IMR-90 (cell line): ENCODE data around the gene IGF2R. TPM values are rescaled to one million over a fixed set of nuclear protein-coding genes. Genes with fewer than 3 reads are reported as not detected.

ENCODE experiments used
- ATAC-seq: fragments of 200-7000 bp; cut with Tn5 transposase; 2 replicates; pipeline ENCODE4 v1.9.1; 2020; ENCODE audit warnings: low read depth, mild to moderate bottlenecking, moderate library complexity
- BruUV-seq: library from RNA; stranded (reverse); fragments of 400-500 nt; replicated peaks from 2 replicates; lab custom pipeline; 2021; lab: Mats Ljungman, UMichigan
- CTCF ChIA-PET: fragments of 300-600 bp; formaldehyde crosslinking; extraction: SDS; loops from one replicate; lab custom pipeline; 2021; ENCODE audit warnings: antibody characterized with exemption; lab: Yijun Ruan, JAX
- POLR2A ChIA-PET: fragments of 300-600 bp; sonication (Branson Sonifier 250); formaldehyde crosslinking; loops from one replicate; lab custom pipeline; 2022; ENCODE audit warnings: antibody characterized with exemption; ENCODE audit not compliant: unreplicated experiment; lab: Charles Lee
- DNase-seq: peaks from one replicate; pipeline ENCODE4 v3.0.0; 2013
- H2AFZ ChIP-seq: replicated peaks from 2 replicates; pipeline ENCODE3; 2013; ENCODE audit warnings: low read length, mild to moderate bottlenecking; ENCODE audit not compliant: poor library complexity
- H2AK5ac ChIP-seq: 2 replicates; pipeline ENCODE4 v1.6.1; 2013; ENCODE audit warnings: low read depth, low read length, inconsistent platforms
- H2AK9ac ChIP-seq: replicated peaks from 2 replicates; pipeline ENCODE3; 2013; ENCODE audit warnings: mild to moderate bottlenecking, low read depth, low read length, moderate library complexity; ENCODE audit not compliant: poor library complexity
- H2BK120ac ChIP-seq: 2 replicates; pipeline ENCODE4 v1.6.1; 2013; ENCODE audit warnings: low read depth, low read length, inconsistent platforms
- H2BK15ac ChIP-seq: 3 replicates; pipeline ENCODE4 v1.6.1; 2013; ENCODE audit warnings: low read depth, low read length, inconsistent platforms
- H2BK20ac ChIP-seq: 2 replicates; pipeline ENCODE4 v1.6.1; 2013; ENCODE audit warnings: low read depth, mild to moderate bottlenecking, inconsistent platforms, low read length, moderate library complexity
- H2BK5ac ChIP-seq: 2 replicates; pipeline ENCODE4 v1.6.1; 2013; ENCODE audit warnings: mild to moderate bottlenecking, low read depth, low read length, inconsistent platforms; ENCODE audit not compliant: poor library complexity, severe bottlenecking
- H3K14ac ChIP-seq: replicated peaks from 2 replicates; pipeline ENCODE4 v1.6.1; 2013; ENCODE audit warnings: low read depth, low read length, inconsistent platforms
- H3K18ac ChIP-seq: 2 replicates; pipeline ENCODE4 v1.6.1; 2013; ENCODE audit warnings: low read depth, low read length, control low read depth
- H3K23ac ChIP-seq: 2 replicates; pipeline ENCODE4 v1.6.1; 2013; ENCODE audit warnings: low read depth, low read length, inconsistent platforms
- H3K27ac ChIP-seq: 2 replicates; pipeline ENCODE4 v1.5.1; 2013; ENCODE audit warnings: mild to moderate bottlenecking, control low read depth, low read length; ENCODE audit not compliant: insufficient read depth
- H3K27me3 ChIP-seq: 2 replicates; pipeline ENCODE4 v1.6.1; 2013; ENCODE audit warnings: low read length; ENCODE audit not compliant: control insufficient read depth, insufficient read depth
- H3K36me3 ChIP-seq: 2 replicates; pipeline ENCODE4 v1.6.1; 2013; ENCODE audit warnings: low read length, mixed read lengths; ENCODE audit not compliant: control insufficient read depth, insufficient read depth
- H3K4ac ChIP-seq: 2 replicates; pipeline ENCODE4 v1.6.1; 2013; ENCODE audit warnings: low read depth, low read length, inconsistent platforms
- H3K4me1 ChIP-seq: 2 replicates; pipeline ENCODE4 v1.6.1; 2013; ENCODE audit warnings: low read length, mixed read lengths; ENCODE audit not compliant: control insufficient read depth, insufficient read depth
- H3K4me2 ChIP-seq: 2 replicates; pipeline ENCODE4 v1.6.1; 2013; ENCODE audit warnings: low read depth, mild to moderate bottlenecking, control low read depth, low read length, moderate library complexity
- H3K4me3 ChIP-seq: 2 replicates; pipeline ENCODE4 v1.5.1; 2013; ENCODE audit warnings: low read depth, mild to moderate bottlenecking, control low read depth, low read length, moderate library complexity; ENCODE audit not compliant: insufficient read depth
- H3K56ac ChIP-seq: 2 replicates; pipeline ENCODE4 v1.6.1; 2013; ENCODE audit warnings: low read length, inconsistent platforms; ENCODE audit not compliant: insufficient read depth; ENCODE audit errors: extremely low read depth
- H3K79me1 ChIP-seq, 2 experiments: 2 replicates each; pipeline ENCODE4 v1.6.1; 2013; ENCODE audit warnings: low read length in 2 of 2, inconsistent platforms in 1 of 2, low read depth in 1 of 2
- H3K9ac ChIP-seq: 2 replicates; pipeline ENCODE4 v1.6.1; 2013; ENCODE audit warnings: low read depth, low read length, control low read depth
- H3K9me1 ChIP-seq: 2 replicates; pipeline ENCODE4 v1.6.1; 2013; ENCODE audit warnings: low read length, inconsistent platforms; ENCODE audit not compliant: insufficient read depth
- H3K9me3 ChIP-seq: 2 replicates; pipeline ENCODE4 v1.6.1; 2013; ENCODE audit warnings: low read length; ENCODE audit not compliant: control insufficient read depth, insufficient read depth
- H4K20me1 ChIP-seq: 2 replicates; pipeline ENCODE4 v1.6.1; 2013; ENCODE audit warnings: low read length, inconsistent platforms; ENCODE audit not compliant: insufficient read depth
- H4K5ac ChIP-seq: 2 replicates; pipeline ENCODE4 v1.6.1; 2013; ENCODE audit warnings: mild to moderate bottlenecking, low read depth, low read length, control low read depth
- H4K8ac ChIP-seq, 2 experiments: 2 replicates each; pipeline ENCODE4 v1.6.1; 2013; ENCODE audit warnings: low read depth in 2 of 2, low read length in 2 of 2, control low read depth in 1 of 2, inconsistent platforms in 1 of 2
- H4K91ac ChIP-seq: 2 replicates; pipeline ENCODE4 v1.6.1; 2013; ENCODE audit warnings: low read depth, low read length, inconsistent platforms; ENCODE audit not compliant: insufficient read depth
- BHLHE40 ChIP-seq: fragments of 150-350 bp; IDR thresholded peaks from 2 replicates; pipeline ENCODE4 v1.6.1; 2016; ENCODE audit warnings: mild to moderate bottlenecking, low read depth, low read length
- CEBPB ChIP-seq: IDR thresholded peaks from 2 replicates; pipeline ENCODE4 v1.6.1; 2012; ENCODE audit warnings: low read depth, low read length, improper control_type of control experiment
- CHD1 ChIP-seq: IDR thresholded peaks from 2 replicates; pipeline ENCODE4 v1.6.1; 2012; ENCODE audit warnings: low read depth, low read length, improper control_type of control experiment
- FOS ChIP-seq: fragments of 150-350 bp; IDR thresholded peaks from 2 replicates; pipeline ENCODE4 v1.6.1; 2016; ENCODE audit warnings: low read depth, low read length
- MAFK ChIP-seq: IDR thresholded peaks from 2 replicates; pipeline ENCODE4 v1.6.1; 2012; ENCODE audit warnings: low read depth, low read length, improper control_type of control experiment
- MAZ ChIP-seq: IDR thresholded peaks from 2 replicates; pipeline ENCODE4 v1.6.1; 2012; ENCODE audit warnings: low read depth, mild to moderate bottlenecking, low read length, improper control_type of control experiment, moderate library complexity, borderline replicate concordance
- MXI1 ChIP-seq: IDR thresholded peaks from 2 replicates; pipeline ENCODE4 v1.6.1; 2012; ENCODE audit warnings: low read depth, mild to moderate bottlenecking, low read length, moderate library complexity, borderline replicate concordance
- NFE2L2 ChIP-seq: fragments of 150-350 bp; IDR thresholded peaks from 2 replicates; pipeline ENCODE4 v1.6.1; 2016; ENCODE audit warnings: low read depth, mild to moderate bottlenecking, low read length
- POLR2A ChIP-seq: IDR thresholded peaks from 2 replicates; pipeline ENCODE4 v1.6.1; 2012; ENCODE audit warnings: mild to moderate bottlenecking, low read depth, low read length
- RAD21 ChIP-seq: IDR thresholded peaks from 2 replicates; pipeline ENCODE4 v1.6.1; 2012; ENCODE audit warnings: low read length, improper control_type of control experiment
- RCOR1 ChIP-seq: IDR thresholded peaks from 2 replicates; pipeline ENCODE4 v1.6.1; 2012; ENCODE audit warnings: mild to moderate bottlenecking, low read length, improper control_type of control experiment; ENCODE audit not compliant: insufficient replicate concordance
- RFX5 ChIP-seq: IDR thresholded peaks from 2 replicates; pipeline ENCODE4 v1.8.0; 2012; ENCODE audit warnings: low read depth, mild to moderate bottlenecking, low read length, moderate library complexity
- SMC3 ChIP-seq: fragments of 150-350 bp; IDR thresholded peaks from 2 replicates; pipeline ENCODE4 v1.6.1; 2016; ENCODE audit warnings: low read depth, mild to moderate bottlenecking, antibody characterized with exemption, low read length, moderate library complexity
- USF2 ChIP-seq: fragments of 150-350 bp; IDR thresholded peaks from 2 replicates; pipeline ENCODE4 v1.6.1; 2017; ENCODE audit warnings: mild to moderate bottlenecking, antibody characterized with exemption, low read length, low read depth
- dilution Hi-C: fragments of 300-500 bp; cut with HindIII; formaldehyde crosslinking; loops from one replicate; pipeline ENCODE4 v1.14.3; 2018; ENCODE audit warnings: low sequenced_read_pairs; ENCODE audit not compliant: unreplicated experiment
- in situ Hi-C: fragments of 300-500 bp; cut with MboI; formaldehyde crosslinking; loops from 3 replicates; pipeline ENCODE4 v1.14.3; 2019; ENCODE audit warnings: low sequenced_read_pairs, inconsistent platforms, mixed read lengths
- intact Hi-C: fragments of 100-400 bp; cut with micrococcal nuclease; formaldehyde crosslinking; loops from 2 replicates; pipeline ENCODE4 v1.10.0; 2022
- polyA plus RNA-seq, 3 experiments: library from polyadenylated mRNA; depleted of rRNA; stranded (reverse); fragments of >200 nt; gene quantifications; 2 replicates each; pipeline ENCODE4 v1.2.3, GENCODE V29; 2012; ENCODE audit warnings: low replicate concordance in 1 of 3
- total RNA-seq: library from RNA; depleted of rRNA; stranded (reverse); fragments of >200 nt; gene quantifications from 2 replicates; pipeline ENCODE4 v1.2.3, GENCODE V29; 2012
- TF ChIP-seq, protein P1 (sequence below): fragments of 150-350 bp; IDR thresholded peaks from 2 replicates; pipeline ENCODE4 v1.6.1; 2016; ENCODE audit warnings: low read depth, mild to moderate bottlenecking, low read length, moderate library complexity, borderline replicate concordance
- TF ChIP-seq, protein P2 (sequence below): conservative IDR thresholded peaks from 2 replicates; pipeline ENCODE4 v1.5.1; 2012; ENCODE audit warnings: mild to moderate bottlenecking, low read depth, low read length, improper control_type of control experiment

The IGF2R gene
- total and polyA plus RNA-seq, 2 of the 4 experiments (the other 2 are of a cell fraction): 33.2 to 41.4 TPM

DNA sequence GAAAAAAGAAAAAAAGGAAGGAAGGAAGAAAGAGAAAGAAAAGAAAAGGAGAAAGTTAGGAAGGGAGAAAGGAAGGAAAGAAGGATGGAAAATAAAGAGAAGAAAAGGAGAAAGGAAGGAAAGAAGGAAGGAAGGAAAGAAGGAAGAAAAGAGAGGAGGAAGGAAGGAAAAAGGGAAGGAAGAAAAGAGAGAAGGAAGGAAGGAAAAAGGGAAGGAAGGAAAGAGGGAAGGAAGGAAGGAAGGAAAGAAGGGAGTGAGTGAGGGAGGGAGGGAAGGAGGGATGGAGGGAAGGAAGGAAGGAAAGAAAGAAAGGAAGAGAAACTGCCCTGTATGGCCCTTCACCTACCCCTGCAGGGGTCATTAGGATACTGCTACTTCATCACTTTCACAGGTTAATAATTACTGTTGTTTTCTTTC is 12.9 kb upstream of the IGF2R start:
- no peak for DNase-seq
- no peaks in the 10 kb centered on the region for H3K36me3 ChIP-seq
- H2BK15ac ChIP-seq: no peak overlapping the region
- no peak overlapping the region for H3K4me3 ChIP-seq
- dilution Hi-C loops (no loop called here), intact Hi-C loops (no loop called here), in situ Hi-C loops (loop anchor here (25.0 kb wide), 1 partner anchor 269 kb away; the partner anchor contains the start of gene SOD2)
- no peak overlapping the region for H3K9ac ChIP-seq
- ChIA-PET POLR2A (no interaction called here), CTCF (no interaction called here)
- H2AK9ac ChIP-seq: no peak overlapping the region
- H3K4me1 ChIP-seq: peaks cover 11% of the 10 kb centered on the region
- no peak overlapping the region for H3K4me2 ChIP-seq
- no peak overlapping the region for H2BK20ac ChIP-seq
- no peaks in the 10 kb centered on the region for H4K20me1 ChIP-seq
- ATAC-seq: no peak
- H3K4ac ChIP-seq: no peak overlapping the region
- no peak overlapping the region for H4K5ac ChIP-seq
- H4K91ac ChIP-seq: no peak overlapping the region
- H4K8ac ChIP-seq: no peak overlapping the region
- no peak overlapping the region for H2BK120ac ChIP-seq
- H3K27ac ChIP-seq: no peak overlapping the region
- no peak overlapping the region for H3K18ac ChIP-seq
- no peak overlapping the region for H3K14ac ChIP-seq
- H3K23ac ChIP-seq: no peak overlapping the region
- no peak overlapping the region for H2BK5ac ChIP-seq
- no peaks in the 10 kb centered on the region for H3K9me3 ChIP-seq
- no peak overlapping the region for H3K56ac ChIP-seq
- no peak for TF ChIP-seq CHD1
- no peak for TF ChIP-seq MAZ
- TF ChIP-seq MXI1: no peak
- no peak for TF ChIP-seq MAFK
- TF ChIP-seq USF2: no peak
- no peak for TF ChIP-seq FOS
- no peak for TF ChIP-seq POLR2A
- no peak for TF ChIP-seq SMC3
- TF ChIP-seq CEBPB: no peak
- TF ChIP-seq, protein P1, sequence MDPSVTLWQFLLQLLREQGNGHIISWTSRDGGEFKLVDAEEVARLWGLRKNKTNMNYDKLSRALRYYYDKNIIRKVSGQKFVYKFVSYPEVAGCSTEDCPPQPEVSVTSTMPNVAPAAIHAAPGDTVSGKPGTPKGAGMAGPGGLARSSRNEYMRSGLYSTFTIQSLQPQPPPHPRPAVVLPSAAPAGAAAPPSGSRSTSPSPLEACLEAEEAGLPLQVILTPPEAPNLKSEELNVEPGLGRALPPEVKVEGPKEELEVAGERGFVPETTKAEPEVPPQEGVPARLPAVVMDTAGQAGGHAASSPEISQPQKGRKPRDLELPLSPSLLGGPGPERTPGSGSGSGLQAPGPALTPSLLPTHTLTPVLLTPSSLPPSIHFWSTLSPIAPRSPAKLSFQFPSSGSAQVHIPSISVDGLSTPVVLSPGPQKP: no peak
- TF ChIP-seq, protein P2, sequence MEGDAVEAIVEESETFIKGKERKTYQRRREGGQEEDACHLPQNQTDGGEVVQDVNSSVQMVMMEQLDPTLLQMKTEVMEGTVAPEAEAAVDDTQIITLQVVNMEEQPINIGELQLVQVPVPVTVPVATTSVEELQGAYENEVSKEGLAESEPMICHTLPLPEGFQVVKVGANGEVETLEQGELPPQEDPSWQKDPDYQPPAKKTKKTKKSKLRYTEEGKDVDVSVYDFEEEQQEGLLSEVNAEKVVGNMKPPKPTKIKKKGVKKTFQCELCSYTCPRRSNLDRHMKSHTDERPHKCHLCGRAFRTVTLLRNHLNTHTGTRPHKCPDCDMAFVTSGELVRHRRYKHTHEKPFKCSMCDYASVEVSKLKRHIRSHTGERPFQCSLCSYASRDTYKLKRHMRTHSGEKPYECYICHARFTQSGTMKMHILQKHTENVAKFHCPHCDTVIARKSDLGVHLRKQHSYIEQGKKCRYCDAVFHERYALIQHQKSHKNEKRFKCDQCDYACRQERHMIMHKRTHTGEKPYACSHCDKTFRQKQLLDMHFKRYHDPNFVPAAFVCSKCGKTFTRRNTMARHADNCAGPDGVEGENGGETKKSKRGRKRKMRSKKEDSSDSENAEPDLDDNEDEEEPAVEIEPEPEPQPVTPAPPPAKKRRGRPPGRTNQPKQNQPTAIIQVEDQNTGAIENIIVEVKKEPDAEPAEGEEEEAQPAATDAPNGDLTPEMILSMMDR: no peak
- no peak for TF ChIP-seq NFE2L2
- TF ChIP-seq RCOR1: no peak
- TF ChIP-seq RAD21: no peak
- no peak for TF ChIP-seq BHLHE40
- no peak for TF ChIP-seq RFX5
- BruUV-seq: no TSS peak
- no peaks in the 10 kb centered on the region for H3K9me1 ChIP-seq
- no peak overlapping the region for H2AK5ac ChIP-seq
- no peak overlapping the region for H2AFZ ChIP-seq
- H3K27me3 ChIP-seq: no peaks in the 10 kb centered on the region
- H3K79me1 ChIP-seq: no peaks in the 10 kb centered on the region
